Glutamatergic neuron (in vitro differentiated cells): ENCODE results near the gene CACNG4. TPM values are rescaled to one million over a fixed set of nuclear protein-coding genes. Genes with fewer than 3 reads are reported as not detected.
A peak's percentile ranks its signal among the peaks of the same experiment; 100 is the strongest.

Source experiments
- DNase-seq: peaks from one replicate; pipeline ENCODE4 v3.0.0; 2022
- H3K27ac Mint-ChIP-seq: one replicate; pipeline ENCODE4 v1.8.0; 2020; ENCODE audit warnings: mild to moderate bottlenecking, mixed read lengths, inconsistent platforms; ENCODE audit not compliant: unreplicated experiment
- H3K27me3 Mint-ChIP-seq: one replicate; pipeline ENCODE4 v1.8.0; 2020; ENCODE audit warnings: mild to moderate bottlenecking, moderate library complexity, mixed read lengths, inconsistent platforms; ENCODE audit not compliant: unreplicated experiment
- H3K36me3 Mint-ChIP-seq: one replicate; pipeline ENCODE4 v1.8.0; 2020; ENCODE audit warnings: mild to moderate bottlenecking, mixed read lengths, inconsistent platforms; ENCODE audit not compliant: unreplicated experiment
- H3K4me1 Mint-ChIP-seq: one replicate; pipeline ENCODE4 v1.8.0; 2020; ENCODE audit warnings: mild to moderate bottlenecking, low read depth, mixed read lengths, inconsistent platforms; ENCODE audit not compliant: unreplicated experiment
- H3K4me3 Mint-ChIP-seq: one replicate; pipeline ENCODE4 v1.8.0; 2020; ENCODE audit warnings: mild to moderate bottlenecking, mixed read lengths, inconsistent platforms; ENCODE audit not compliant: unreplicated experiment
- H3K9me3 Mint-ChIP-seq: one replicate; pipeline ENCODE4 v1.8.0; 2020; ENCODE audit warnings: mild to moderate bottlenecking, moderate library complexity, mixed read lengths, inconsistent platforms; ENCODE audit not compliant: unreplicated experiment
- total RNA-seq: library from RNA; stranded (reverse); fragmentation: NEBNext Ultra II Directional; extraction: Animal tissue kit (Norgen Biotek cat#: 25700); gene quantifications from one replicate; pipeline ENCODE4 v1.2.1, GENCODE V29; 2021; ENCODE audit not compliant: unreplicated experiment
- TF ChIP-seq, protein P1 (sequence below): fragments of 200-600 bp; sonication (generic); IDR thresholded peaks from one replicate; pipeline ENCODE4 v1.5.0; 2021; ENCODE audit not compliant: partially characterized antibody, unreplicated experiment

Gene CACNG4
- total RNA-seq, 1 donor from 2014 or later, result 105 TPM

DNA sequence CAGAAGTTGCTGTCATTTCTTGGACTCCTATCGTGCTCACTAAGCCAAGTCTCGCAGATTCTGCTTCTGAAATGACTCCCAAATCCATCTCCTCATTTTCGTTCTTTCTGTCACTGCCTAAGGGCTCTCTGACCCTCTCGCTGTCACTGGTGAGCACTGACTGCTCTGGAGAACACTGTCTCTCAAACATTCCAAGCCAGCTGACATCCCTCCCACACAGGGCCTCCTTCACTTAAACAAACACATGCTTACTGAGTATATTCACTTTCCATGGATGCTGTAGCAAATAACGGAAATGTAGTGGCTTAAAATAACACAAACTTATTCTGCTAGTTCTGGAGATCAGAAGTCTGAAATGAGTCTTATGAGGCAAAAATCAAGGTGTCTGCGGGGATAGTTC, 98.6 kb downstream of the CACNG4 start:
- no peak overlapping the region for H3K27ac Mint-ChIP-seq
- H3K4me1 Mint-ChIP-seq, result peaks cover 9% of the 10 kb centered on the region
- no peak for DNase-seq
- H3K36me3 Mint-ChIP-seq, result peaks cover 16% of the 10 kb centered on the region
- TF ChIP-seq, protein P1, sequence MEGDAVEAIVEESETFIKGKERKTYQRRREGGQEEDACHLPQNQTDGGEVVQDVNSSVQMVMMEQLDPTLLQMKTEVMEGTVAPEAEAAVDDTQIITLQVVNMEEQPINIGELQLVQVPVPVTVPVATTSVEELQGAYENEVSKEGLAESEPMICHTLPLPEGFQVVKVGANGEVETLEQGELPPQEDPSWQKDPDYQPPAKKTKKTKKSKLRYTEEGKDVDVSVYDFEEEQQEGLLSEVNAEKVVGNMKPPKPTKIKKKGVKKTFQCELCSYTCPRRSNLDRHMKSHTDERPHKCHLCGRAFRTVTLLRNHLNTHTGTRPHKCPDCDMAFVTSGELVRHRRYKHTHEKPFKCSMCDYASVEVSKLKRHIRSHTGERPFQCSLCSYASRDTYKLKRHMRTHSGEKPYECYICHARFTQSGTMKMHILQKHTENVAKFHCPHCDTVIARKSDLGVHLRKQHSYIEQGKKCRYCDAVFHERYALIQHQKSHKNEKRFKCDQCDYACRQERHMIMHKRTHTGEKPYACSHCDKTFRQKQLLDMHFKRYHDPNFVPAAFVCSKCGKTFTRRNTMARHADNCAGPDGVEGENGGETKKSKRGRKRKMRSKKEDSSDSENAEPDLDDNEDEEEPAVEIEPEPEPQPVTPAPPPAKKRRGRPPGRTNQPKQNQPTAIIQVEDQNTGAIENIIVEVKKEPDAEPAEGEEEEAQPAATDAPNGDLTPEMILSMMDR, result no peak
- no peak overlapping the region for H3K4me3 Mint-ChIP-seq
- peaks cover 6% of the 10 kb centered on the region for H3K9me3 Mint-ChIP-seq
- H3K27me3 Mint-ChIP-seq, result peaks cover 3% of the 10 kb centered on the region

DNA sequence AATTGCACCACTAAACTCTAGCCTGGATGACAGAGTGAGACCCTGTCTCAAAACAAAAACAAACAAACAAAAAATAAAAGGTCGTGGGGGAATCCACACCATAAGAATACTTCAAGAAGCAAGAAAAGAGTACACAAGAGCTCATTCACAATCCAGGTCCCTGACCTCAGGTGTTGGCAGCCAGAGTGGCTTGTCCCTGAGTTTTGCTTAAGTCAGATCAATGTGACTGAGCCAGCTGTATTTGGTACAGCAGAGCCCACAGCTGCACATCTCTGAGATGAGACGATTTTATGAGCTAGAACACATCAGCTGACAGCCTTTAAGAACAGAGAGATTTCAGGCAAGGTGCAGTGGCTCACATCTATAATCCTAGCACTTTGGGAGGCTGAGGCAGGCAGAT, 102.2 kb downstream of the CACNG4 start:
- Mint-ChIP-seq H3K36me3 (peaks cover 10% of the 10 kb centered on the region), H3K9me3 (peaks cover 3% of the 10 kb centered on the region), H3K4me3 (no peak overlapping the region), H3K4me1 (peaks cover 23% of the 10 kb centered on the region), H3K27me3 (no peaks in the 10 kb centered on the region), H3K27ac (no peak overlapping the region)
- TF ChIP-seq, protein P1, result no peak
- DNase-seq, result no peak

DNA sequence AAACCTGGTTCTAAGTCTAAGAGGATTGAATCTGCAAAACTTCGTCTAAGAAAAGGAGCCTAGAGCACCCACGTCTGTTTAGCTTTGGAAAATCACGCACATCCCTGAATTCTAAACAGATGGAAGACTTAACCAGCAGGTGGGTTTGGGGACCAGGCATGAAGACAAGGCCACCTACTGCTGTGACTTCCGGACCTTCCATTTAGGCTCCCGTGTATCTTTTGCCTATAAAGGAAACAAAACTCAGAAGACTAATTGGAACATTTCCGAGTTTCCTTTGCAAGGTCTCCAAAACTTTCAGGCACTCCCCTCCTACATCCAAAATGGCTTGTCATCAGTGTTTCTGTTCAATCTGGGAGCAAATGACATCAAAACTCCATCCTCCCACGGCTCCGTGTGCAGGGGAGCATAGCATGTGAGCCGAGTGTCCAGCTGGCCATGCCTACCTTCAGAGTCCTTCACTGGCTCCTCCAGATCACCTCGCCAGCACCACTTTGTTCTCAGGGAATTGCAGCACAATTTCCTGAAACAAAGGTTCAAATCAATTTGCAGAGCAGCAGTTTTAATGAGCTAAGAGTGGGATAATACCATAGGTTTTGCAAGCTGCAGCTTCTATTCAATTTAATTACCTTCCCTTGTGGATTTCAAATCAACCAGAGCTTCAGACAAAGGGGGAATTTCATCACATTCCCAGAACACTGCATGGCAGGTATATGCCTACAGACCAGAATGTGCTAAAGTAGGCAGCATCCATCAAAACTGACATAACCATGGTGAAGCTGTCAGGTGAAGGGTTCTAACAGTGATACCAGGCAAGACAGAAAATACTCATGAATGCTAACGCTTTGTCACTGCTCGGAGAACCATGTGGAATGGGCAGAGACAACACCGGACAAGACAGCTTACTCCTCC, 103.3 kb downstream of the CACNG4 start:
- Mint-ChIP-seq H3K4me3 (peak overlapping the region; percentile 16), H3K36me3 (peaks cover 6% of the 10 kb centered on the region), H3K4me1 (peaks cover 23% of the 10 kb centered on the region), H3K9me3 (peaks cover 3% of the 10 kb centered on the region), H3K27me3 (no peaks in the 10 kb centered on the region), H3K27ac (peak overlapping the region; percentile 59)
- DNase-seq, result no peak
- TF ChIP-seq, protein P1, result no peak

DNA sequence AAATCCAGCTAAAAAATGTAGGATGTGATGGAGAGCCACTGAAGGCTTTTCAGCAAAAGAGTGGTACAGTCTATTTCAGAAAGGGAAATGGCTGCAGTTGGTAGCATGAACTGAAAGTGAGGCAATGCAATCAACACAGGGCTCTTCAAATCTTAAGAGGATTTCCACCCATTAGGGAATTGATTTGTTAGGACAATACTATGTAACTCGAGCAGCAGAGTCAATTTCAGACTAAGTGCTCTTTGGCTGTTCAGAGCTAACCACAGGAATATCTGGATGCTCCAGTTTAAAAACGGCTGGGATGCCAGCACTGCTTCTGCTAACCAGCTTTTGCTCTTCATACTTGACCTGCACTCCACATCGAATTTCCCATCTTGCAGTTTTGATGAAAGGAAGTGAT, 104.5 kb downstream of the CACNG4 start:
- peaks cover 23% of the 10 kb centered on the region for H3K4me1 Mint-ChIP-seq
- H3K4me3 Mint-ChIP-seq, result peak overlapping the region; percentile 63
- DNase-seq, result no peak
- H3K27ac Mint-ChIP-seq, result peak overlapping the region; percentile 41
- H3K9me3 Mint-ChIP-seq, result peaks cover 3% of the 10 kb centered on the region
- no peaks in the 10 kb centered on the region for H3K27me3 Mint-ChIP-seq
- no peaks in the 10 kb centered on the region for H3K36me3 Mint-ChIP-seq
- TF ChIP-seq, protein P1, result no peak

DNA sequence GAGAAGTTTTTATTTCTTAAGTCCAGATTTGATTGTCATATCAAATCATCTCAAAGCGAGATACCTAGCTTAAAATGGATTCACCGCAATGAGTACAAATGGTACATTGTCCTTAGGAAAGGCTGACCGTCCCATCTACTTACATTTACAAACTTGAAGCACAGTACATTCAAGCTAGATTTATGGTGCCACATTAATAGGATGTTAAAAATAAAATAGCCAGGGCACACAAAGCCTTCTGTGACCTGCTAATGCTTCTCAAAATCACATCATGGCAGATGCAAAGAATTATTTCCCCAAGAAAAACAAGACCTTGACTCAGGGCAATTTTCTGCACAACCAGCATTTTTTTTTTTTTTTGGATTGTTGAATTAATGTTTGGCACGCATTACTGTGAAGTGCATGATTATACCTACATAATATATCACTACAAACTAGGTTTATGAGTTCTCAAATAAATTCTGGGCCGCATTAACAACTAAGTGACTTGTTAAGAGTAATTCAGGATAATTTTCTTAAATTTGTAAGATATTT, 105.2 kb downstream of the CACNG4 start:
- Mint-ChIP-seq H3K27me3 (no peaks in the 10 kb centered on the region), H3K27ac (no peak overlapping the region), H3K9me3 (peaks cover 3% of the 10 kb centered on the region), H3K36me3 (no peaks in the 10 kb centered on the region), H3K4me3 (no peak overlapping the region), H3K4me1 (peaks cover 23% of the 10 kb centered on the region)
- TF ChIP-seq, protein P1, result no peak
- DNase-seq, result no peak
